NOMO-1 treated with dmso at 0.1 percent for 144 hours (cell line): ENCODE data around the gene CSRNP3.

Experiments used
- DNase-seq: peaks from one replicate; lab custom pipeline; 2025; ENCODE audit not compliant: unreplicated experiment; lab: John Stamatoyannopoulos, UW

CSRNP3 gene

GRCh38 chr2:165536851-165537499, 67.5 kb downstream of the CSRNP3 start:
- DNase-seq = no peak

GRCh38 chr2:165539985-165540384, 70.5 kb downstream of the CSRNP3 start:
- DNase-seq = no peak

- DNase-seq = no peak
Measured at GRCh38 chr2:165544897-165545296, 75.4 kb downstream of the CSRNP3 start.

- DNase-seq = no peak
Measured at GRCh38 chr2:165547900-165548299, 78.4 kb downstream of the CSRNP3 start.

GRCh38 chr2:165549619-165550018, 80.1 kb downstream of the CSRNP3 start:
- DNase-seq = no peak

- DNase-seq = no peak
Measured at GRCh38 chr2:165558832-165559231, 89.3 kb downstream of the CSRNP3 start.

- DNase-seq = no peak
Measured at GRCh38 chr2:165560377-165560988, 91.0 kb downstream of the CSRNP3 start.

- DNase-seq = no peak
Measured at GRCh38 chr2:165561516-165561915, 92.0 kb downstream of the CSRNP3 start.

- DNase-seq = no peak
Measured at GRCh38 chr2:165562233-165562632, 92.7 kb downstream of the CSRNP3 start.

GRCh38 chr2:165563468-165564225, 94.1 kb downstream of the CSRNP3 start:
- DNase-seq = no peak

GRCh38 chr2:165566008-165566407, 96.5 kb downstream of the CSRNP3 start:
- DNase-seq = no peak

GRCh38 chr2:165567273-165567672, 97.8 kb downstream of the CSRNP3 start:
- no peak for DNase-seq

- no peak for DNase-seq
Measured at GRCh38 chr2:165568361-165568760, 98.9 kb downstream of the CSRNP3 start.

GRCh38 chr2:165571477-165571876, 102.0 kb downstream of the CSRNP3 start:
- DNase-seq = no peak

- no peak for DNase-seq
Measured at GRCh38 chr2:165572151-165572550, 102.7 kb downstream of the CSRNP3 start.

- DNase-seq = no peak
Measured at GRCh38 chr2:165573534-165574461, 104.3 kb downstream of the CSRNP3 start.

GRCh38 chr2:165575044-165575615, 105.6 kb downstream of the CSRNP3 start:
- DNase-seq = no peak

- DNase-seq = no peak
Measured at GRCh38 chr2:165576409-165577154, 107.1 kb downstream of the CSRNP3 start.

- DNase-seq = no peak
Measured at GRCh38 chr2:165582409-165582808, 112.9 kb downstream of the CSRNP3 start.

- DNase-seq = no peak
Measured at GRCh38 chr2:165582863-165583506, 113.5 kb downstream of the CSRNP3 start.
